ENCODE results near the gene CD47. TPM values are rescaled to one million over a fixed set of nuclear protein-coding genes. Genes with fewer than 3 reads are reported as not detected.

The CD47 gene
- 70.1 and 73.9 TPM in 2 replicates for total RNA-seq

GRCh38 chr3:108090701-108091497, at the start of gene CD47:
TSS of gene CD47 (minus strand) at chr3:108091031. CDS start at chr3:108090908, 123 bp downstream.

Other genes starting within 250 kb of the CD47 start
- gene IFT57, start 131.4 kb upstream of the CD47 start, total RNA-seq, result 33.7 and 41.3 TPM in 2 replicates
- not detected in 2 replicates for gene HHLA2, start 205.5 kb upstream of the CD47 start, total RNA-seq

All from dermis lymphatic vessel endothelial cell (primary cell).